HUES48 (cell line): ENCODE results near the gene KHDC1.
"Not testable (repeated sequence)": the region's sequence is repeated elsewhere in the genome, so short reads cannot be mapped to it uniquely, and the experiment has no call there.

Experiments used
- H3K27ac ChIP-seq: one replicate; pipeline ENCODE4 v1.7.0; 2013; ENCODE audit warnings: low read depth, low read length, inconsistent platforms
- H3K27me3 ChIP-seq: 2 replicates; pipeline ENCODE4 v1.6.1; 2013; ENCODE audit warnings: mild to moderate bottlenecking, low read length; ENCODE audit not compliant: control insufficient read depth, insufficient read depth
- H3K36me3 ChIP-seq: 2 replicates; pipeline ENCODE4 v1.6.1; 2013; ENCODE audit warnings: low read length; ENCODE audit not compliant: control insufficient read depth, insufficient read depth
- H3K4me1 ChIP-seq: 2 replicates; pipeline ENCODE4 v1.6.1; 2013; ENCODE audit warnings: mild to moderate bottlenecking, low read length; ENCODE audit not compliant: control insufficient read depth, insufficient read depth
- H3K4me3 ChIP-seq: 2 replicates; pipeline ENCODE4 v1.5.1; 2013; ENCODE audit warnings: mild to moderate bottlenecking, low read depth, low read length
- H3K9ac ChIP-seq: 2 replicates; pipeline ENCODE4 v1.6.1; 2013; ENCODE audit warnings: mild to moderate bottlenecking, low read depth, low read length, moderate library complexity
- H3K9me3 ChIP-seq: 2 replicates; pipeline ENCODE4 v1.6.1; 2013; ENCODE audit warnings: low read length; ENCODE audit not compliant: control insufficient read depth, insufficient read depth

Gene KHDC1

DNA sequence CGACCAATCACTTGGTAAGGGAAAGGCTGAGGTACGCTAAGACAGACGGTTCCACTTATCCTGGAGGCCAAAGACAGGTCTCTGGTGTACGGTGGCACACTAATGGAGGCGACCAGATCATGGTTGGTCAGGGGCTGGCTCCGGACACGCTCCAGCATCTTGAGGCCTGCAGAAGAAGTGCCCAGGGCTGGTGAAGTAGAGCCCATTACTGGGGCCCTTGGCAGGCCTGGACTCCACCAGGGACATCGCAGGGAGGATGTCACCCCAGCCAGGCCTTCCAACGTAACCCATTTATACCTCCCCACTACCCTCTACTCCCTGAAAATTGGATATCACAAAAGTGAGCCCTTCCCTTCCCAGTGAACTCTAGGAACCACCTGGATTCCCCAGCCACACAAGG is 53.9 kb downstream of the KHDC1 start:
- Histone ChIP-seq H3K27me3 (no peaks in the 10 kb centered on the region), H3K9ac (no peak overlapping the region), H3K4me3 (no peak overlapping the region), H3K27ac (no peak overlapping the region), H3K4me1 (peaks cover 4% of the 10 kb centered on the region; the same call in 1 of the 2 replicates), H3K9me3 (peaks cover 5% of the 10 kb centered on the region), H3K36me3 (no peaks in the 10 kb centered on the region)

GRCh38 chr6:73207221-73207837 is 55.7 kb downstream of the KHDC1 start:
- H3K36me3 ChIP-seq = no peaks in the 10 kb centered on the region
- H3K9ac ChIP-seq = no peak overlapping the region
- H3K9me3 ChIP-seq = peaks cover 5% of the 10 kb centered on the region
- peaks cover 6% of the 10 kb centered on the region; the same call in 1 of the 2 replicates for H3K4me1 ChIP-seq
- H3K4me3 ChIP-seq = no peak overlapping the region
- H3K27me3 ChIP-seq = no peaks in the 10 kb centered on the region
- no peak overlapping the region for H3K27ac ChIP-seq

GRCh38 chr6:73204252-73204651 is 58.7 kb downstream of the KHDC1 start:
- H3K4me3 ChIP-seq = no peak overlapping the region
- no peak overlapping the region for H3K9ac ChIP-seq
- no peaks in the 10 kb centered on the region for H3K36me3 ChIP-seq
- H3K27me3 ChIP-seq = no peaks in the 10 kb centered on the region
- peaks cover 5% of the 10 kb centered on the region for H3K9me3 ChIP-seq
- H3K4me1 ChIP-seq = peaks cover 6% of the 10 kb centered on the region; the same call in 1 of the 2 replicates
- no peak overlapping the region for H3K27ac ChIP-seq

DNA sequence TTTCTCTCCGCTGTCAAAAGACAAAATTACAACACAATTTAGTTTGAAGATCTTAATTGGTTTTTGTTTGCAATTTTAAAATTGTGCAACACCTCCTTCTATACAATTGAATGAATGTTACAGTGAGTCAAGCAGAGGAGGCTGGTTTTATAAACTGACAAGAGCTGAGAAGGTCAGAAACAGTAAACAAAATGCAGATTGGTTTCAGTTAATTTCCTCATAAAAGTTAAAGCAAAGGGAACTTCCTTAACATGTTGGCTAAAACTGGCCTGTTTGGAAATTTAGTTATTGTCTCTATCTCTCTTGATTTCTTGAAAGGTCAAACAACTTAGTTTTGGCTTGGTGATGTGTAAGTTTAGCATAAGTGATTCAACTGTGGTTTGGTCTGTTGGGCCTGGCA is 59.9 kb downstream of the KHDC1 start:
- H3K9ac ChIP-seq = no peak overlapping the region
- H3K4me1 ChIP-seq = peaks cover 10% of the 10 kb centered on the region
- no peak overlapping the region for H3K4me3 ChIP-seq
- H3K36me3 ChIP-seq = no peaks in the 10 kb centered on the region
- H3K27me3 ChIP-seq = no peaks in the 10 kb centered on the region
- peaks cover 5% of the 10 kb centered on the region for H3K9me3 ChIP-seq
- H3K27ac ChIP-seq = no peak overlapping the region

GRCh38 chr6:73200735-73201134 is 62.3 kb downstream of the KHDC1 start:
- no peaks in the 10 kb centered on the region for H3K27me3 ChIP-seq
- no peak overlapping the region for H3K27ac ChIP-seq
- H3K9me3 ChIP-seq = no peaks in the 10 kb centered on the region
- H3K36me3 ChIP-seq = no peaks in the 10 kb centered on the region
- no peak overlapping the region for H3K9ac ChIP-seq
- no peak overlapping the region for H3K4me3 ChIP-seq
- H3K4me1 ChIP-seq = peaks cover 16% of the 10 kb centered on the region

DNA sequence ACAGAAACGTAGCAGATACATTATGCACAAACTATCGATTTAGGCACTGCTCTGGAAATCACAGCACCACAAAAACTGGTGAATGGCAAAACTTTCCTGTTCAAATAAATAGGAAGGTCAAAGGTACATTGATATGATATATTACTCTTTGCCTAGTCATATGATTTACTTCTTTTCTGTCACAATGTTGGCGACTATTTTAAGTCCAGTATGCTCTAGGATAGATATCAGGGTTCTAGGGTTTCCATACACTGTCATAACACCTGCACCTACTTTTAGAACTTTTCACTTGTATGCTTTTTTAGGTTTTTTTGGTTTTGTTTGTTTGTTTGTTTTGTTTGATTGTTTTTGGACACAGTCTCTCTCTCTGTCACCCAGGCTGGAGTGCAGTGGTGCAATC is 62.7 kb downstream of the KHDC1 start:
- H3K4me3 ChIP-seq = no peak overlapping the region
- no peak overlapping the region for H3K9ac ChIP-seq
- peaks cover 16% of the 10 kb centered on the region for H3K4me1 ChIP-seq
- H3K27ac ChIP-seq = no peak overlapping the region
- H3K9me3 ChIP-seq = no peaks in the 10 kb centered on the region
- H3K36me3 ChIP-seq = no peaks in the 10 kb centered on the region
- no peaks in the 10 kb centered on the region for H3K27me3 ChIP-seq

GRCh38 chr6:73194744-73195143 is 68.3 kb downstream of the KHDC1 start:
- no peaks in the 10 kb centered on the region for H3K36me3 ChIP-seq
- H3K4me3 ChIP-seq = no peak overlapping the region
- no peaks in the 10 kb centered on the region for H3K27me3 ChIP-seq
- H3K9me3 ChIP-seq = no peaks in the 10 kb centered on the region
- H3K4me1 ChIP-seq = peaks cover 11% of the 10 kb centered on the region
- H3K27ac ChIP-seq = no peak overlapping the region
- H3K9ac ChIP-seq = no peak overlapping the region

GRCh38 chr6:73193302-73193701 is 69.7 kb downstream of the KHDC1 start:
- not testable (repeated sequence) for H3K9ac ChIP-seq, H3K4me1 ChIP-seq, H3K27me3 ChIP-seq, H3K36me3 ChIP-seq, H3K27ac ChIP-seq, H3K9me3 ChIP-seq, H3K4me3 ChIP-seq
